Measurements from ENCODE around the gene FAM72B.
A peak's percentile ranks its signal among the peaks of the same experiment; 100 is the strongest.
"Not testable (repeated sequence)": the region's sequence is repeated elsewhere in the genome, so short reads cannot be mapped to it uniquely, and the experiment has no call there.

The FAM72B gene

GRCh38 chr1:121184290-121185127, at the start of gene FAM72B, which contains the start of gene SRGAP2C:
TSS of gene FAM72B (minus strand) at chr1:121184340. CDS start at chr1:121183489, 851 bp downstream.
TSS of gene SRGAP2C (plus strand) at chr1:121184975. CDS start at chr1:121187447, 2,472 bp downstream.
- peak; percentile 97 to 99 for DNase-seq

GRCh38 chr1:121232445-121233125, 48.4 kb upstream of the FAM72B start:
- not testable (repeated sequence) for DNase-seq

- DNase-seq: not testable (repeated sequence)
These were observed 46.5 kb upstream of the FAM72B start for GRCh38 chr1:121230636-121231035.

GRCh38 chr1:121227544-121228330, 43.6 kb upstream of the FAM72B start:
- DNase-seq: not testable (repeated sequence)

GRCh38 chr1:121226925-121227324, 42.8 kb upstream of the FAM72B start:
- DNase-seq: not testable (repeated sequence)

- DNase-seq: not testable (repeated sequence)
These were observed 42.3 kb upstream of the FAM72B start for GRCh38 chr1:121226295-121226904.

GRCh38 chr1:121224714-121225113, 40.6 kb upstream of the FAM72B start:
- not testable (repeated sequence) for DNase-seq

- DNase-seq: not testable (repeated sequence)
These were observed 37.6 kb upstream of the FAM72B start for GRCh38 chr1:121221770-121222169.

- DNase-seq: not testable (repeated sequence)
These were observed 32.5 kb upstream of the FAM72B start for GRCh38 chr1:121216676-121217075.

GRCh38 chr1:121215699-121216417, 31.7 kb upstream of the FAM72B start:
- DNase-seq: not testable (repeated sequence)

- DNase-seq: not testable (repeated sequence)
These were observed 30.5 kb upstream of the FAM72B start for GRCh38 chr1:121214544-121215156.

- not testable (repeated sequence) for DNase-seq
These were observed 29.4 kb upstream of the FAM72B start for GRCh38 chr1:121213491-121213890.

- not testable (repeated sequence) for DNase-seq
These were observed 26.6 kb upstream of the FAM72B start for GRCh38 chr1:121210778-121211177.

GRCh38 chr1:121208375-121208774, 24.2 kb upstream of the FAM72B start:
- not testable (repeated sequence) for DNase-seq

- not testable (repeated sequence) for DNase-seq
These were observed 23.2 kb upstream of the FAM72B start for GRCh38 chr1:121207328-121207727.

GRCh38 chr1:121205786-121206711, 21.9 kb upstream of the FAM72B start:
- DNase-seq: not testable (repeated sequence)

GRCh38 chr1:121202986-121203385, 18.8 kb upstream of the FAM72B start:
- DNase-seq: not testable (repeated sequence)

- not testable (repeated sequence) for DNase-seq
These were observed 17.1 kb upstream of the FAM72B start for GRCh38 chr1:121200985-121201981.

- DNase-seq: not testable (repeated sequence)
These were observed 16.1 kb upstream of the FAM72B start for GRCh38 chr1:121200232-121200631.
